HG03175 (cell line): ENCODE measurements around the gene MGAT4A.
"Not testable (repeated sequence)": the region's sequence is repeated elsewhere in the genome, so short reads cannot be mapped to it uniquely, and the experiment has no call there.

ENCODE experiments used
- ATAC-seq: cut with Tn5 transposase; IDR thresholded peaks from one replicate; pipeline ENCODE4 v1.9.1; 2021; ENCODE audit warnings: mild to moderate bottlenecking, moderate library complexity; ENCODE audit not compliant: unreplicated experiment

Gene MGAT4A

DNA sequence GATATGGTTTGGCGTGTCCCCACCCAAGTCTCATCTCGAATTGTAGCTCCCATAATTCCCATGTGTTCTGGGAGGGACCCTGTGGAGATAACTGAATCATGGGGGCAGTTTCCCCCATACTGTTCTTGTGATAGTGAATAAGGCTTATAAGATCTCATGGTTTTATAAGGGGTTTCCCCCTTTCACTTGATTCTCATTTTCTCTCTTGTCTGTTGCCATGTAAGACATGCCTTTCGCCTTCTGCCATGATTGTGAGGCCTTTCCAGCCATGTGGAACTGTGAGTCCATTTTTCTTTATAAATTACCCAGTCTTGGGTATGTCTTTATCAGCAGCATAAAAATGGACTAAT, 71.5 kb downstream of the MGAT4A start:
- ATAC-seq = not testable (repeated sequence)

- no peak for ATAC-seq
Measured at GRCh38 chr2:98658816-98659490, 72.0 kb downstream of the MGAT4A start.

GRCh38 chr2:98656800-98657199, 74.1 kb downstream of the MGAT4A start:
- ATAC-seq = no peak

DNA sequence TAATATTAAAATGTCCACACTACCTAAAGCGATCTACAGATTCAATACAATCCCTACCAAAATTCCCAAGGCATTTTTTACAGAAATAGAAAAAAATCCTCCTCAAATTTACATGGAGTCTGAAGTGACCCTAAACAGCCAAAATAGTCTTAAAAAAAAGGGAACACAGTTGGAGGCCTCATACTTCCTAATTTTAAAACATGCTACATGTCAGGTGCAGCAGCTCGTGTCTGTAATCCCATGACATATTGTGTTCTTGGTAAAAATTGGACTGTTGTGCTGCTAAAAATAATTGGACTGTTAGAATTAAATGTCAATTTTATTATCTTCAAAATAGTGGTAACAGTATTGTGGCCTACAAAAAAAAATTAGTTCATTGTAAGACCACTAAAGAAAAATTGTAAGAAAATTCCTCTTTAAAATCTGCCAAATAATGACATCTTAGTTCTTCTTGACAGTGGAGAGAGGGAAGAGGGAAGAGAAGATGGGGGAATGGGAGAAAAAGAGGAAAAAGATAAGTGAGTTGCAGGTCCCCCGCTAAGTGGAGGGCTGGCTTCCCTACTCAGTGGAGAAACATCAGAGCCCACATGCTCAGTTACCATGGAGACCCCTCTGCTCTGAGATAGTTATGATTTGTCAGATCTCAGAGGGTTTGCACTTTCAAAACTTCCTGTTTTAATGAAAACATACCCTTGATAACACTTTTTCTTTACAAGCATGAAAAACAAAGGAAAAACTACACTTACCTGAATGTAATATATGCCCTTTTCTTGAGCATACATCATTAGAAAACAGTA, 76.0 kb downstream of the MGAT4A start:
- ATAC-seq = no peak

DNA sequence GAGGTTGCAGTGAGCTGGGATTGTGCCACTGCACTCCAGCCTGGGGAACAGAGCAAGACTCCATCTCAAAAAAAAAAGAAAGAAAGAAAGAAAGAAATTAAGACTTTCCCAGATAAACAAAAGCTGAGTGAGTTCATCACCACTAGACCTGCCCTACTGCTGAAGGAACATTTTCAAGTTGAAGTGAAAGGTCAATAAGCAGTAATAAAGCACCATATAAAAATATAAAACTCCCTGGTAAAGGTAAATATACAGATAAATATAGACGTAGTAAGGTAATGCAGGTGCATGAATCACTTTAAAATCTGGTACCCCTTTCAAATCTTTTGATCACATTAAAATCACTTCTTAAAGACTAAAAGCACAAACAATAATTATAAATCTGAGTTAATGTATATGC, 79.9 kb downstream of the MGAT4A start:
- no peak for ATAC-seq

- no peak for ATAC-seq
Measured at GRCh38 chr2:98649992-98650375, 80.9 kb downstream of the MGAT4A start.

- peak; percentile 78 for ATAC-seq
Measured at GRCh38 chr2:98649135-98649991, 81.6 kb downstream of the MGAT4A start.

- no peak for ATAC-seq
Measured at GRCh38 chr2:98648451-98648850, 82.5 kb downstream of the MGAT4A start.

- ATAC-seq = no peak
Measured at GRCh38 chr2:98647636-98648035, 83.3 kb downstream of the MGAT4A start.

GRCh38 chr2:98643496-98644100, 87.3 kb downstream of the MGAT4A start:
- ATAC-seq = no peak

DNA sequence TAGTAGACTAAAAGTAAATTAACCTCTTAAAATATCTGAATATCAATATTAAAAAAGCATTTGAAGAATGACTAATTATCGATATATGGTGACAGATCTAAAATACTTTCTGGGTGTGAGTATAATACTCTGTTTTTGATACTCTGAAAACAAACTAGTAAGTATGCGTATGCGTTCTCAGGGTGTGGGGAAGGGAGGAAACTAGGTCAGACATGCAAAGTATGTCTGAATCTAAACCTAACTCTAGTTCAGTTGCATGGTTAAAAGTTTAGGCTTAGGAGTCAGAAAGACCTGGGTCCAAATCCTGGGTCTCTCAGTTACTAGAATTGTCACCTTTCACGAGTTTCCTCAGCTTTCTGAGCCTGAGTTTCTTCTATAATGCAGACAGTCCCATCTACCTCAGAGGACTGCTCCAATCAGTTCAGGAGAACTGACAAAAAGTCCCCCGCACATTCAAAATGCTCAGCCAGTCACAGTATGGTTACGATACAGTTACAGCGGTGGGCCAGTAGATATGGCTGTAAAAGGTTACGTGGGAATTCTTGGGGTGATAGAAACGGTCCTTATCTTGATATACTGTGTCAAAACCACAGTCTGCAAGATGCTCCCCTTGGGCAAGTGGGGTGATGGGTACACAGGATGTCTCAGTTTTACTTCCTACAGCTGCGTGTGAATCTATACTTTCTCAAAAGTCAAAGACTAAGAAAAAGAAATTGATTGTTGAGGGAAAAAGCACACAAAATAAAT, 93.4 kb downstream of the MGAT4A start:
- ATAC-seq = peak; percentile 92

- no peak for ATAC-seq
Measured at GRCh38 chr2:98634406-98635092, 96.4 kb downstream of the MGAT4A start.

DNA sequence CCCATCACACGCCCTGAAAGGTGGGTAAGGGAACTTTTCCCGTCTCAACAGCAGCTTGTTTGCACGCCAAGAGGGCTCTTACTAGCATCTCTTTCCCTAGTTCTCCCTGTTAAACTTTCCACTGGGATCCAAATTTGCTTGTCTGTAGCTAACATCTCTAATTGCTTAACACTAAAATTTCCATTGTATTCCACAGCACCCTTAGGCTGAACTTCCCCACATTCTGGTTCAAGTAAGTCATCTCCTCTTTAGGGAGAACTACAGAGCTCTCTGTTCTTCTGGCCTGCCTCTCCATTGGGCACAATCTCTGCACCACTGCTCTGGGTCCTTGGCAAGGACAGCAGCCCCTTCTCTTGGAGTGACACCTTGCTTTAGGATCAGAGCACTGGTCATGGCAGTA, 98.6 kb downstream of the MGAT4A start:
- ATAC-seq = no peak

GRCh38 chr2:98623657-98624056, 107.3 kb downstream of the MGAT4A start:
- no peak for ATAC-seq

DNA sequence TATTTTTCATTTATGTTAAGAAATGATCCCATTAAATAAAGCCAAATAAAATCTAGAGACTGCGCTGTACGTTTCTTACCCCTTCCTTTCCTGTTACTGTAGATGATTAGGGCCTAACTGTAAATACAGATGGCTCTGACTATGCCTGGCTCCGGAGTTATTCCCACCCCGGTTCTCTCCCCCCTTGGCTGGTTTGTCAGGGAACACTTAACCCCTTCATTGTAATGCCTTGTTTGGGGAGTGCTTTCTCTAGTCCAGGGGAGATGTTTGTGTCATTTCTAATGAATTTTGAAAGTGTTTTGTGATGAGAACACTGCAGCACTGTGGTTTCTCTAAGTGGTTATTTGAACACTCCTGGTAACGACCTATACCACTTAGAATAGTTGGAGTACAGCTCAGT, 113.8 kb downstream of the MGAT4A start:
- ATAC-seq = no peak

DNA sequence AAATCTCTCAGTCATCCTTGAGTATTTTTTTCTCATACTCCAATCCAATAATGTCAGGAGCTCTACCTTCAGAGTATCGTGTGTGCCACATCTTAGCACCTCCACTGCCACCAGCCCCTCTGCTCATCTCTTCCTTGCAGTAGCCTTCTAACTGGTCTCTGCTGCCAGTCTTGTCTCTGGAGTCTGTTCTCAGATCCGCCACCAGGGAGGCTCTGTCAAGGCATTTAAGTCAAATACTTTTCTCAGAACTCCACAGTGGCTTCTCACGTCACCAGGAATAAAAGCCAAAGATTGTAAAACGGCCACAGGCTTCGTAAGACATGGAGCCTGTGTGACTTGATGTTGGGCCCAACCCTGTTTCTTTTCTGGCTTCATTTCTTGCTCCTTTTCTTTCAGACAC, 115.5 kb downstream of the MGAT4A start:
- no peak for ATAC-seq

GRCh38 chr2:98614024-98614739, 116.8 kb downstream of the MGAT4A start:
- ATAC-seq = no peak

DNA sequence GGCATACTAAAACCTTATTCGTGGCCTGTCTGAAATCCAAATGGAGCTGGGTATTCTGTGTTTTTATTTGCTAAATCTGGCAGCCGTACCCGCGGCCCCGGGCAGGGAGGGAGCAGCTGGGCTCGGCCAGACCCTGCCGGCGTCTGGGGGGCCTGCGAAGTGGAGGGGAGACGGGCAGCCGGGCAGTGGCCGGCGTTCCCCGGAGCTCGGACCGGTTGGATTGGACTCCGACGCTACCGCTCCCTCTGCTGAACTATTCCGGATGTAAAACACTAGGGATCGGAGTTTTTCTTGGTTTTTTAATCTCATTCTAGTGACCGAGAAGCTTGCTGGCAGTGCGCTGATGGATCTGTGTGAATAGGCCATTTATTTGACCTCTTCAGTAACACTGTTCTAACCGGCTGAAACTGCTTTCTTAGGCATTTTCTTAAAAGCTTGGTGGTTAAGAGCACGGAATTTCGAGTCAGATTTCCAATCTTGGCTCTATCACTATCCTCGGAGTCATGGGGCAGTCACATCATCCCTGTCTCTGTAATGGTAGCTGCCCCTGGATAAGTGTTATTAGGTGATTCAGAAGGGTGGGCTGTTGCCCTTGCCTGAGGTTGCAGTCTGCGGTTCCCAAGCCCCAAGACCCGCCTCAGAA, 121.8 kb downstream of the MGAT4A start:
- no peak for ATAC-seq
